ENCODE data around the gene C1orf174. TPM values are rescaled to one million over a fixed set of nuclear protein-coding genes. Genes with fewer than 3 reads are reported as not detected.
"Not testable (repeated sequence)": the region's sequence is repeated elsewhere in the genome, so short reads cannot be mapped to it uniquely, and the experiment has no call there.

The C1orf174 gene
- total RNA-seq, 1 donor from 2014 or later = 20.9 TPM

- H3K9me3 ChIP-seq (ENCODE audit: control insufficient read depth in 3 of 3, low read length in 3 of 3) = no peaks in the 10 kb centered on the region
- H3K27me3 ChIP-seq (ENCODE audit: control insufficient read depth in 3 of 3, insufficient read depth in 3 of 3, low read length in 3 of 3) = peaks cover 20 to 33% (median 23%) of the 10 kb centered on the region in 3 donors
- no peaks in the 10 kb centered on the region for H3K36me3 ChIP-seq (ENCODE audit: control insufficient read depth in 3 of 3, insufficient read depth in 3 of 3, low read length in 3 of 3)
- H3K9ac ChIP-seq (ENCODE audit: low read depth in 1 of 3, low read length in 3 of 3) = no peak overlapping the region
- peaks cover 0 to 2% (median 0%) of the 10 kb centered on the region in 3 donors for H3K4me1 ChIP-seq (ENCODE audit: control insufficient read depth in 3 of 3, insufficient read depth in 3 of 3, low read length in 3 of 3)
- H3K4me3 ChIP-seq (ENCODE audit: low read length in 3 of 3) = no peak overlapping the region
- H3K27ac ChIP-seq (ENCODE audit: low read depth, low read length) = no peak overlapping the region
Measured at GRCh38 chr1:3918966-3919611, 19.0 kb upstream of the C1orf174 start.

- not testable (repeated sequence) for H3K27ac ChIP-seq (ENCODE audit: low read depth, low read length); H3K9me3 ChIP-seq (ENCODE audit: control insufficient read depth in 3 of 3, low read length in 3 of 3); H3K9ac ChIP-seq (ENCODE audit: low read depth in 1 of 3, low read length in 3 of 3); H3K4me3 ChIP-seq (ENCODE audit: low read length in 3 of 3); H3K4me1 ChIP-seq (ENCODE audit: control insufficient read depth in 3 of 3, insufficient read depth in 3 of 3, low read length in 3 of 3); H3K36me3 ChIP-seq (ENCODE audit: control insufficient read depth in 3 of 3, insufficient read depth in 3 of 3, low read length in 3 of 3)
- peaks cover 13 to 25% (median 16%) of the 10 kb centered on the region in 3 donors for H3K27me3 ChIP-seq (ENCODE audit: control insufficient read depth in 3 of 3, insufficient read depth in 3 of 3, low read length in 3 of 3)
Measured at GRCh38 chr1:3918359-3918758, 18.3 kb upstream of the C1orf174 start.

GRCh38 chr1:3917761-3918160 lies 17.7 kb upstream of the C1orf174 start:
- Histone ChIP-seq H3K4me3 (ENCODE audit: low read length in 3 of 3) (no peak overlapping the region), H3K27me3 (ENCODE audit: control insufficient read depth in 3 of 3, insufficient read depth in 3 of 3, low read length in 3 of 3) (peaks cover 7 to 19% (median 14%) of the 10 kb centered on the region in 3 donors), H3K9ac (ENCODE audit: low read depth in 1 of 3, low read length in 3 of 3) (no peak overlapping the region), H3K4me1 (ENCODE audit: control insufficient read depth in 3 of 3, insufficient read depth in 3 of 3, low read length in 3 of 3) (no peaks in the 10 kb centered on the region), H3K36me3 (ENCODE audit: control insufficient read depth in 3 of 3, insufficient read depth in 3 of 3, low read length in 3 of 3) (no peaks in the 10 kb centered on the region), H3K27ac (ENCODE audit: low read depth, low read length) (no peak overlapping the region), H3K9me3 (ENCODE audit: control insufficient read depth in 3 of 3, low read length in 3 of 3) (no peaks in the 10 kb centered on the region)

GRCh38 chr1:3915551-3916121 lies 15.6 kb upstream of the C1orf174 start:
- Histone ChIP-seq H3K36me3 (ENCODE audit: control insufficient read depth in 3 of 3, insufficient read depth in 3 of 3, low read length in 3 of 3) (no peaks in the 10 kb centered on the region), H3K27me3 (ENCODE audit: control insufficient read depth in 3 of 3, insufficient read depth in 3 of 3, low read length in 3 of 3) (peaks cover 19 to 34% (median 26%) of the 10 kb centered on the region in 3 donors), H3K9me3 (ENCODE audit: control insufficient read depth in 3 of 3, low read length in 3 of 3) (no peaks in the 10 kb centered on the region), H3K9ac (ENCODE audit: low read depth in 1 of 3, low read length in 3 of 3) (no peak overlapping the region), H3K4me1 (ENCODE audit: control insufficient read depth in 3 of 3, insufficient read depth in 3 of 3, low read length in 3 of 3) (peaks cover 0 to 5% (median 3%) of the 10 kb centered on the region in 3 donors), H3K27ac (ENCODE audit: low read depth, low read length) (no peak overlapping the region), H3K4me3 (ENCODE audit: low read length in 3 of 3) (no peak overlapping the region)

- no peak overlapping the region for H3K4me3 ChIP-seq (ENCODE audit: low read length in 3 of 3)
- H3K36me3 ChIP-seq (ENCODE audit: control insufficient read depth in 3 of 3, insufficient read depth in 3 of 3, low read length in 3 of 3) = no peaks in the 10 kb centered on the region
- H3K4me1 ChIP-seq (ENCODE audit: control insufficient read depth in 3 of 3, insufficient read depth in 3 of 3, low read length in 3 of 3) = peaks cover 0 to 5% (median 3%) of the 10 kb centered on the region in 3 donors
- no peak overlapping the region for H3K9ac ChIP-seq (ENCODE audit: low read depth in 1 of 3, low read length in 3 of 3)
- peaks cover 24 to 42% (median 30%) of the 10 kb centered on the region in 3 donors for H3K27me3 ChIP-seq (ENCODE audit: control insufficient read depth in 3 of 3, insufficient read depth in 3 of 3, low read length in 3 of 3)
- H3K9me3 ChIP-seq (ENCODE audit: control insufficient read depth in 3 of 3, low read length in 3 of 3) = no peaks in the 10 kb centered on the region
- H3K27ac ChIP-seq (ENCODE audit: low read depth, low read length) = no peak overlapping the region
Measured at GRCh38 chr1:3914911-3915310, 14.8 kb upstream of the C1orf174 start.

GRCh38 chr1:3914331-3914851 lies 14.3 kb upstream of the C1orf174 start:
- peaks cover 0 to 5% (median 3%) of the 10 kb centered on the region in 3 donors for H3K4me1 ChIP-seq (ENCODE audit: control insufficient read depth in 3 of 3, insufficient read depth in 3 of 3, low read length in 3 of 3)
- H3K27me3 ChIP-seq (ENCODE audit: control insufficient read depth in 3 of 3, insufficient read depth in 3 of 3, low read length in 3 of 3) = peaks cover 24 to 40% (median 30%) of the 10 kb centered on the region in 3 donors

GRCh38 chr1:3912809-3913685 lies 13.0 kb upstream of the C1orf174 start:
- peaks cover 21 to 39% (median 28%) of the 10 kb centered on the region in 3 donors for H3K27me3 ChIP-seq (ENCODE audit: control insufficient read depth in 3 of 3, insufficient read depth in 3 of 3, low read length in 3 of 3)
- no peak overlapping the region for H3K4me3 ChIP-seq (ENCODE audit: low read length in 3 of 3)

More at GRCh38 chr1:3914331-3914851, 14.3 kb upstream of the C1orf174 start:
- H3K27ac ChIP-seq (ENCODE audit: low read depth, low read length) = no peak overlapping the region
- H3K9ac ChIP-seq (ENCODE audit: low read depth in 1 of 3, low read length in 3 of 3) = no peak overlapping the region
- no peak overlapping the region for H3K4me3 ChIP-seq (ENCODE audit: low read length in 3 of 3)
- H3K36me3 ChIP-seq (ENCODE audit: control insufficient read depth in 3 of 3, insufficient read depth in 3 of 3, low read length in 3 of 3) = no peaks in the 10 kb centered on the region
- no peaks in the 10 kb centered on the region for H3K9me3 ChIP-seq (ENCODE audit: control insufficient read depth in 3 of 3, low read length in 3 of 3)

GRCh38 chr1:3911981-3912808 lies 12.1 kb upstream of the C1orf174 start:
- Histone ChIP-seq H3K27ac (ENCODE audit: low read depth, low read length) (no peak overlapping the region), H3K27me3 (ENCODE audit: control insufficient read depth in 3 of 3, insufficient read depth in 3 of 3, low read length in 3 of 3) (peaks cover 19 to 32% (median 24%) of the 10 kb centered on the region in 3 donors), H3K36me3 (ENCODE audit: control insufficient read depth in 3 of 3, insufficient read depth in 3 of 3, low read length in 3 of 3) (no peaks in the 10 kb centered on the region), H3K9me3 (ENCODE audit: control insufficient read depth in 3 of 3, low read length in 3 of 3) (no peaks in the 10 kb centered on the region), H3K4me1 (ENCODE audit: control insufficient read depth in 3 of 3, insufficient read depth in 3 of 3, low read length in 3 of 3) (peaks cover 0 to 5% (median 3%) of the 10 kb centered on the region in 3 donors), H3K4me3 (ENCODE audit: low read length in 3 of 3) (no peak overlapping the region), H3K9ac (ENCODE audit: low read depth in 1 of 3, low read length in 3 of 3) (no peak overlapping the region)

More at GRCh38 chr1:3912809-3913685, 13.0 kb upstream of the C1orf174 start:
- H3K27ac ChIP-seq (ENCODE audit: low read depth, low read length) = no peak overlapping the region
- H3K9ac ChIP-seq (ENCODE audit: low read depth in 1 of 3, low read length in 3 of 3) = no peak overlapping the region
- H3K36me3 ChIP-seq (ENCODE audit: control insufficient read depth in 3 of 3, insufficient read depth in 3 of 3, low read length in 3 of 3) = no peaks in the 10 kb centered on the region
- no peaks in the 10 kb centered on the region for H3K9me3 ChIP-seq (ENCODE audit: control insufficient read depth in 3 of 3, low read length in 3 of 3)
- H3K4me1 ChIP-seq (ENCODE audit: control insufficient read depth in 3 of 3, insufficient read depth in 3 of 3, low read length in 3 of 3) = peaks cover 0 to 5% (median 3%) of the 10 kb centered on the region in 3 donors

All from skeletal muscle tissue (tissue), 4 donors.